Fibroblast of skin of right quadriceps (primary cell): ENCODE measurements around the gene ATG101.

ENCODE experiments used
- DNase-seq: peaks from one replicate; pipeline ENCODE4 v3.0.0-alpha.2; 2013

ATG101 gene

DNA sequence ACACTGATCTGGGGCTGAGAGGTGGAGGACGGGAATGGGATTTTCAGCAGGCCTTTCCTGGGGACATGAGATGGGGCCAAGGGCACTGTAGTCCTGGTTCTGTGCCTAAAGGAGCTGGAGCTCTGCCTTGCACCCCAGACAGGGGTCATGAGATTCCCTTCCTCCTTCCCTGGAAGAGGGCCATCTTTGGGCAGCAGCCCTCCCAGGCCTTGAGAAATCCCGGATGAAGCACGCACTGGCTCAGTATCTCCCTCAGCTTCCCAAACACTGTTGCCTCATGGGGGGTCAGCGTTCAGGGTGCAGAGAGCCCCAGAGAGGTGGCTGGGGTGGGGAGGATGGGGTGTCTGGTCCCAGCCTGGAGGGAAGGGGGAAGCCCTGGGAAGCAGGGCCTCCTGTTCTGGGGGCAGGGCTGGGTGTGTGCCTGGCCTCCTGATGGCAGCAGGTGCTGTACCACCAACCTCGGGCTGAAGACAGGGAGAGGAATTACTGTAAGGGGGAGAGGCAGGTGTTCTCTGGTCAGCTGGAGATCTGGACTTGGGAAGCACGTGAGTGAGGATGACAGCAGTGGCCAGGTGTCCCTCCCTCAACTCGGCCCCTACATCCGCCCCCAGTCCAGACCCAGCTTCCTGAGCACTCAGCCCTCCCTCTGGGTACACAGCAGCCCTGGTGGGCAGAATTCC is 26.9 kb upstream of the ATG101 start:
- no peak for DNase-seq

DNA sequence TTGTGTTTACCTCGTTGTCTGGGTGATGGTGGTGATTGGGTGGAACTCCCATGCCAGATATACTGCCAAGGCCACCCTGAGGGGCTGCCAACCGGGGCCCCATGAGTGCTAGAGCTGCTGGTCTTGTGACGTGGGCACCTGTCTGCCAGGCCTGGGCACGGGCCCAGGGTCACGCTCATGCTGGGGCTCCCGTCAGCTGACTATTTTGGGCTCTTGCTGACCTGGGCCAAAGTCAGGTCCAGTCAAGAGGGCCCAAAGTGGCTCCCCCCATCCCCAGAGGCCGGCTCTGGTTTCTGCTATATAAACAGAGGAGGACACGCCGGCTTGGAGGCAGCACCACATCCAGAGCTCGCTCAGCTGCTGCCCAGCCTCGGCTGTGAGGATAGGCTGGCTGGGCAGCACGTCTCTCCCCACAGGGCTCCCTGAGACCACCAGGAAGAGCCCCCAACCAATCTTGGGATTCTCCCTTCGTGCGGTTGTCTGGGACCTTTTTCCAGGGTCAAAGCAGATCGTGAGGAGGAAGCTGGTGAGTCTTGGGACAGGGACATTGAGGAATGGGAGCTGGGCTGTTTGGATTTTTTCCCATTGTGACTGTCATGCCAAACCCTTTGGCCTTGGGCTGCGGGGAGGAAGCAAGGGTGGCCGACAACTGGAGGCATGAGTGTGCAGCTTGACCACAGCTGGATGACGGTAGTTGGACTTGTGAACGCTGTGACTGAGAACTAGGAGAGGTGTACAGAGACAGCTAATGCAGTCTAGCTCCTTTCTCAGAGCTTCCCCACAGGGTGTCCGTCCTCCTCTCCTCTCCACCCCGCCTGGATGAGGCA is 26.2 kb upstream of the ATG101 start:
- no peak for DNase-seq

DNA sequence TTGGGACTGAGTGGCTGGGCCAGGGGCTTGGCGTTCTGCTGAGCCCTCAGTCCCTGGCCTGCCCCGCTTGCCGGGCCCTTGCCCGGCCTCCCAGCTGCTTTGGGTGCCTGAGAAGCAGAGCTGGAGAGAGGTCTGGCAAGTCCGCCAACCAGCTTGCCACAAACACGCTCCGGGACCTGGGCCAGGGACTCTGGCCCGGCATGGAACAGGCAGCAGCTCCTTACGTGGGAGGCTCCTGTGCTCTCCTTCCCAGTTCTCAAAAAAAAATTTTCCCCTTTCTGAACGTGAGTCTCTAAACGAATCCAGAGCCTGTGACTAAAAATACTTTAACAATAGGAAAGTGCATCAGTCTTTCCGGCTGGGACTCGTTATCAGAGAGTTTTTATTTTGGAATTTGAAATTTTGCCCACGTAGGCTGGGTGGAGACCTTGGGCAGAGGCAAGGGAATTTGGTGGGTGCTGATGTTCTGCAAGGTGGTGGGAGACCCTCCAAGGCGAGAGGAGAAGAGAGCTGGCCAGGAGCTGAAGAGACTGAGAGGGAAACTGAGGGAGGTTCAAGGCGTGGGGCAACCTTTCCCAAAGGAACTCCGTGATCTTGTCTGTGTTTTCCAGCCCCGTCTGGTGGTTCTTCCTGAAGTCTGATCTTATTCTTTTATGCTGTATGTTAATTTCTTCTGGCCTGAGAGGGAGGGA is 25.3 kb upstream of the ATG101 start:
- peak; percentile 71 for DNase-seq

DNA sequence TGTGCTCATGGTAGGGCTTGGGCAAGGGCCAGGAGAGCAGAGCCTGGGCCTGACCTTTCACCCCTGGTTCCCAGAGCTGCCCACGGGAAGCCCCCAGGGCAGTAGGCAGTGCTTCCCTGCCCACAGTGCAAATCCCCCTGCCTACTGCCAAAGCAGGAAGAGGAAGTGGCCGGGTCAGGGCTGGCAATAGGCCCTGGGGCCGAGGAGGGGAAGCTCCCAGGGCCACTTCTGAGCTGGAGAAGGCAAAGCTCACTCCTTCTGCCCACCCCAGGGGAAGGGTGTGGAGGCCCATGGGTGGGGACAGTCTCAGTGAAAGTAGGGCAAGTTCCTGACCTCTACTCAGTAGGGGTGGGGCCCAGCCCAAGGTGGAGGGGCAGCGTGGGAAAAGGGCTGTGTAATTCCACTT is 24.0 kb upstream of the ATG101 start:
- DNase-seq, result no peak

DNA sequence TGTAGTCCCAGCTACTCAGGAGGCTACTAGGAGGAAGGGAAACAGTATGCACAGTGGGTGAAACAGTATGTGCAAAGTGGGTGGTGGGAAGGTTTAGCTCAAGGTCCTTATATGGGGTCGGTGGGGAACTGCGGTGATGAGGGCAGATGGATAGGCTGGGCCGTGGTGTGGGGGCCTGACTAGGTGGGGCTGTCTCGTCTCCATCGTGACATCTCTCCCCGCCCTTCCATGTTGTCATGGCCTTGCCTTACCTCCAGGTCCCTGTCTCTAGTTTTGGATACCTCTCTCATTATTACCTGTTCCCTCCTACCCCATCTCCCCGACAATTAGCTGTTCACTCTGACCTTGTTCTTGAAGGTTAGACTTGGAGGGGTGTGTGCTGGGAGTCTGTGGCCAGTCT is 22.9 kb upstream of the ATG101 start:
- no peak for DNase-seq

DNA sequence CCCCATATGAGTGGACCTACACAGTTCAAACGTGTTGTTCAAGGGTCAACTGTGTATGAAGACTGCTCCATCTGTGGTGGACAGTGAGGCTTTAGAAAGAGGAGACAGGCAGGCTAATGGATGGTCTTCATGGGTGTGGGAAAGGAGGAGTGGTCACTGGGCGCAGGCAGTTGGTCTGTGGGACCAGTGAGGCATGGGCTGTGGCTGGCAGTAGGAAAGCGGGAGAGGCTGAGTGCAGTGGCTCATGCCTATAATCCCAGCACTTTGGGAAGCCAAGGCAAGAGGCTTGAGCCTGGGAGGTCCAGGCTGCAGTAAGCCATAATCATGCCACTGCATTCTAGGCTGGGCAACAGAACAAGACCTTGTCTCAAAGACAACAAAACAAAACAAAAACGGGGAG is 20.5 kb upstream of the ATG101 start:
- no peak for DNase-seq

DNA sequence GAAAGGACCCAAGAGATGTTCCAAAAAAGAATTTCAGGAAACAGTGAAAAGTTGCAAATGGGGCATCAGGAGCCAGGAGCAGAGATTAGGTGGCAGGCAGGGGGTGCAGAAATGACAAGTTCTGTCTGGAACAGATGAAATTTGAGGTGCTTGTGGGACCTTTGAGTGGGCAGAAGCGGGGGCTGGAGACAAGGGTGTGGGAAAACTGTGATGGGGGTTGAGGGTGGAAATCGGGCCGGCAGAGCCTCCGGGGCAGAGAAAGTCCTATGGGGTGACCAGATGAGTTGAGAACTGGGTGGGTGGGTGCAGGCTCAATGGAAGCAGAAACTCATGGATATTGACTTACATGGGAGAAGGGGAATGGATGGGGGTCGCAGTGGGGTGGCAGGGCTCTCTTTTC is 20.1 kb upstream of the ATG101 start:
- DNase-seq, result no peak

DNA sequence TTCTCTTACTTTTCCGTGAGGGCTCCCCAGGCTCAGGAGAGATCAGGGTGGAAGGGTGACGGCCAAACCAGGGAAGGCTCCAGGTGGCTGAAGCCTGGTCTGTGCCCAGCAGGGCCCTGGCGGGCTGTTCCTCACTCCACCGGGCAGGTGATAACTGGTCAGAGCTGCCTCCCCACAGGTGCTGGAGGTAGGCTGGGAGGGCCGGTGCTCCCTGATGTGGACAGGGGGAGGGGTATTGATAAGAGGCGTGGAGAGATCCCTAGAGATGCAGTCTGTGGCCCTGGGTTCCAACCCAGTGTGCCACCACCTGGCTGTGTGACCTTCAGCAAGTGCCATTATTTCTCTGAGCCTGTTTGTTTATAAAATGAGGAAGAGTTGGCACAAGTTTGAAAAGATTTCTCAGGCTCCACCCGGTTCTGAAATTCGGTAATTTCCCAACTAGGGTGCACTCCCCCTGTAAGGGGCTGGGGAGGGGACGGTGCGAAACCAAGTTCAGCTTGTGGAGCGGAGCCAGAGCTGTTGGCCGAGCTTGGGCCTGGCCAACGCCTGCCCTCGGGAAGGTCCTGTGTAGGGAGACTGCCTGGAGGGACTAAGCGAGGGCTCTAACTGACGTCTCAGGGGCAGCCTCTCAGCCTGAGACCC is 19.5 kb upstream of the ATG101 start:
- DNase-seq, result no peak

DNA sequence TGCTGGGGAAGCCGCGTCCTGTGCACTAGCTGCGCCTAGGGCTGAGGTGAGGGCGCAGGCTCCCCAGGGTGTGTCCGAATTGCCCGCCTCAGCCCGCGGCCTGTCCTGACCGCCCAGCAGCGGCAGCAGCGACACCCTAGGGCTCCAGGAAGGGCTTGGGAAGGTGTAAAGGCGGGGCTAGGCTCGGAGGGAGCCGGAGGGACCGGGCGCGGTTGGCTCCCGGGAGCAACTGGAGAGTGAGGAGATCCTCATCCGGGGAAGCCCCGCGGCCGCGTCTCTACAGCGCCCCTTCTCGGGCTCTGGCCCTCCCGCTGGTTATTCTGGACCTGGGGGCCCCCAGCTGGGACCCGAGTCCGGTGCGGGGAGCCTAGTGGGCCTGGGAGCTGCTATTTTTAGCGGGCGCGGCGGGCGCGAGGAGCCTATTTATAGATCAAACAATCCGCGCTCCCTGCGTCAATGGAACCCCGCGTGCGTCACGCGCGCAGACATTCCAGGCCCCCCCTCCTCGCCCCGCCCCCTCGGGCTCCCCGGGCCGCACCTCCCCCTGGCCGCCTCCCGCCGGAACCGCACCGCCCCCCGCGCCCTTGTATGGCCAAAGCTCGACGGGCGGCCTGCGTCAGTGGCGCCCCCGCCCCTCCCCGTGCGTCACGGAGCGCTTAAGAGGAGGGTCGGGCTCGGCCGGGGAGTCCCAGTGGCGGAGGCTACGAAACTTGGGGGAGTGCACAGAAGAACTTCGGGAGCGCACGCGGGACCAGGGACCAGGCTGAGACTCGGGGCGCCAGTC is 18.8 kb upstream of the ATG101 start, which contains the start of gene NR4A1:
Gene NR4A1 (plus strand): TSS at position 685 of the 784 bp plus-strand sequence. CDS start 2,887 bp downstream, outside the sequence.
- DNase-seq, result peak; percentile 95

DNA sequence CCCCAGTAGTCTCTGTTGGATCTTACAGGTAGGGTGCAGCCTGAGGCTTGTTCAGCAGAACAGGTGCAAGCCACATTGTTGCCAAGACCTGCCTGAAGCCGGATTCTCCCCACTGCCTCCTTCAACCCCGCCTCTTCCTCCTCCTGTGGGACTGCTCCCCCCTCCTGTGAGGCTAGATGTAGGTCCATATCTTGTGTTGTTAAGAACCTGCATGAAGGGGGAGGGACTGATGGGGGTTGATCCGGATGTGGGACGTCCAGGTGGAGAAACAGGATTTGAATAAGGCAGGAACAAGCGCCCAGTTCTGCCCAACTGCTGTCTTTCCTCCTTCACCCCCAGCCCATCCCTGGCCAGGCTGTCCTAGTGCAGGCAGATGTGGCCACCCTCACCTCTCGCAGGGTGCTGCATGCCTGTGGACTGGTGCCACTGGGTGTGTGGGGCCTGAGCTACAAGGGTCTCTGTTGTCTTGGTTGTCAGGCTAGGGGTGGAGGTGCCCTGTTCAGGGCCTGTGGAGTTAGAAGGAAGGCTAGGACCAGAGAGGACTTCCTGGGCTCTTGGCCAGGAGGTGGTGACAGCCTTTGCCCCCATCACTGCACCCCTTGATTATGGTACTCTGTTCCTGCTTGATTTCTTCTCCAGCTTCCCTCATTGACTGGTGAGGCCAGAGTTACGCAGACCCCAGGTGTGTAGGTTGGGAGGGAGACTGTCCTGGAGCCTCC is 17.2 kb upstream of the ATG101 start:
- DNase-seq, result no peak

DNA sequence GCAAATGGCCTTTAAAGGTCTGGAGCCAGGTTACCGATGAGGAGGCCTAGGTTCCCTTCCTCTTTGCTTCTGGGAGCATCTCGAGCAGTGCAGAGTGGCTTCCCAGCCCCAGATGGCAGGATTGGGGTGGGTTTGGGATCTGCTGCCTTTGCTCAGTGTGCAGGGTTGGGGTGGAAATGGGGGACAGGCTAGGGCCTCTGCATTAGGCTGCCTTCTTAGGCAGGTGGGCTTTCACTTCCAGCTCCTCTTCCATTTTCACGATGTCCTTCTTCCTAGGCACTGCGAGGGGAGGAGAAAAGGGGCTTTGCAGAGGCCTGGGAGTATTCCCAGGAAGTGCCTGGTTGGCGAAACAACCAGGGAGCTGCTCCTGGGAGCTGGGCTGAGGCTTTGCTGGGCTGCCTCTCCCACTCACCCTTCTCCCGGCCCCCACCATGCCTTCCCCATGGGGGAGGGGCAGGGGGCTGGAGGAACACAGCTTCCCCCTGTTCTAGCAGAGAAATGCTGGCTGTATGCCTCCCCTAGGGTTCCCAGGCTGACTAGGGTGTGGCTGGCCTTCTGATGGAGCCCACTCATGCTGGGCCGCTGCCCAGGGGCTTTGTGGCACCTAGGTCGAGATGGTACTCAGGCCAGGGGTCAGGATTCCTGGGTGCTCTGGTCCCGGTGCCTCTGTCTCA is 16.1 kb upstream of the ATG101 start:
- no peak for DNase-seq

DNA sequence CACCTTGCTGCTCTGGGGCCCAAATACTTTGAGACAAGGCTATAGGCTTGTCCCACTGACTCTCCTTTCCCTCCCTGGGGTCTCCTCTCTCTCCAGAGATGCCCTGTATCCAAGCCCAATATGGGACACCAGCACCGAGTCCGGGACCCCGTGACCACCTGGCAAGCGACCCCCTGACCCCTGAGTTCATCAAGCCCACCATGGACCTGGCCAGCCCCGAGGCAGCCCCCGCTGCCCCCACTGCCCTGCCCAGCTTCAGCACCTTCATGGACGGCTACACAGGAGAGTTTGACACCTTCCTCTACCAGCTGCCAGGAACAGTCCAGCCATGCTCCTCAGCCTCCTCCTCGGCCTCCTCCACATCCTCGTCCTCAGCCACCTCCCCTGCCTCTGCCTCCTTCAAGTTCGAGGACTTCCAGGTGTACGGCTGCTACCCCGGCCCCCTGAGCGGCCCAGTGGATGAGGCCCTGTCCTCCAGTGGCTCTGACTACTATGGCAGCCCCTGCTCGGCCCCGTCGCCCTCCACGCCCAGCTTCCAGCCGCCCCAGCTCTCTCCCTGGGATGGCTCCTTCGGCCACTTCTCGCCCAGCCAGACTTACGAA is 15.4 kb upstream of the ATG101 start:
- DNase-seq, result no peak

DNA sequence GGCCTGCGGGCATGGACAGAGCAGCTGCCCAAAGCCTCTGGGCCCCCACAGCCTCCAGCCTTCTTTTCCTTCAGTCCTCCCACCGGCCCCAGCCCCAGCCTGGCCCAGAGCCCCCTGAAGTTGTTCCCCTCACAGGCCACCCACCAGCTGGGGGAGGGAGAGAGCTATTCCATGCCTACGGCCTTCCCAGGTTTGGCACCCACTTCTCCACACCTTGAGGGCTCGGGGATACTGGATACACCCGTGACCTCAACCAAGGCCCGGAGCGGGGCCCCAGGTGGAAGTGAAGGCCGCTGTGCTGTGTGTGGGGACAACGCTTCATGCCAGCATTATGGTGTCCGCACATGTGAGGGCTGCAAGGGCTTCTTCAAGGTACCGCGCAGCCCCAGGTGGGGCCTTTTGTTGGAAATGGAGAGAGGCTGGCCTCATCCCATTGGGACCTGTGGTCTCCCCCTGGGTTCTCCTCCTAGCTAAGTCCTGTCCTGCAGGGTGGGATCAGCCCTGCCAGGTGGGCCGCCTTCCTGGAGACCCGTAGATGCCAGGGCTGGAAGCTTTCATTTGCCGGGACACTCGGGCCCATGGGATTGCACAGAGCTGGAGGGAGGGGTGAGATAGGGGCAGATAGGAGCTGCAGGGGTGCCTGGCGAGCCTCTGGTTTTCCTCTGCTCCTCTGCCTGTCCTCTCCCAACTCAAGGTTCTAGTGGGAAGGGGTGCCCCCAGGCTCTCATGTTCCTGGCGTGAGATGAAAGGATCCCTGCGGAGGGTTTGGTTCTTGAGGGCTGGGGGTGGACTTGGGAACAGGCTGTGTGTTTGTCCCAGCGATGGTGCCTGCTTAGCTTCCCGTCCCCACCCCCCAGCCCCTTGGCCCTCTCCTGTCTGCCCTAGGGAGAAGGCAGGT is 14.7 kb upstream of the ATG101 start:
- no peak for DNase-seq

DNA sequence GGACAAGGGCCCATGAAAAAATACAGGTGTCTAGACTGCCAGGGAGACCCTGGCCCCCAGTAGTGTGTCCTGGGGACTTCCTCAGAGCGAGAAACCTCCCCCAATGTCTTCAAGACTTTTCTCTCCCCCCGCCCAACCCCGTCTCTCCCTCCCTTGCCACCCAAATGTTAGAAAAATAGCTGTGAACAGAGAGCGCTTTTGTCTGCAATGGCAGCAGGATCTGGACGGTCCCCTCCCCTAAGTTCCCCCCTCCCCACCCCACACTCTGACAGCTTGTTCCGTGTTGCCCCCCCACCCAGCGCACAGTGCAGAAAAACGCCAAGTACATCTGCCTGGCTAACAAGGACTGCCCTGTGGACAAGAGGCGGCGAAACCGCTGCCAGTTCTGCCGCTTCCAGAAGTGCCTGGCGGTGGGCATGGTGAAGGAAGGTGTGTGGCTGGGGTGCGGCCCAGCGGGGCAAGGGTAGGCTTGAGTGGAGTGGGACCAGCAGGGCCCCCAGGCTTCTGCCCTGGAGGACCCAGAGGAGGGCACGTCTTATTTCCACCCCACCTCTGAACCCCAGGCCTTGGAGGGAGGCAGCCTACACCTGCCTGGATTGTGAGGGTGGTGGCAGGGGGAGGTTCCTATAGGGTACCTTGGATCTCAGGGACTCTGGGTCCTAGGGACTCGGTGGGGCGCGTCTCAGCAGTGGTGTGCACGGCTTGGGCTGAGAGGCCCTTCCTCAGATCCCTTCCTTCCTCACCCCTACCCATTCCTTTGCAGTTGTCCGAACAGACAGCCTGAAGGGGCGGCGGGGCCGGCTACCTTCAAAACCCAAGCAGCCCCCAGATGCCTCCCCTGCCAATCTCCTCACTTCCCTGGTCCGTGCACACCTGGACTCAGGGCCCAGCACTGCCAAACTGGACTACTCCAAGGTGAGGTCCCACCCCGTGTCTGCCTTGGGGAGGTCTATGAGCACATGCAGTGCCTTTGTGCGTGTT is 13.8 kb upstream of the ATG101 start:
- no peak for DNase-seq

DNA sequence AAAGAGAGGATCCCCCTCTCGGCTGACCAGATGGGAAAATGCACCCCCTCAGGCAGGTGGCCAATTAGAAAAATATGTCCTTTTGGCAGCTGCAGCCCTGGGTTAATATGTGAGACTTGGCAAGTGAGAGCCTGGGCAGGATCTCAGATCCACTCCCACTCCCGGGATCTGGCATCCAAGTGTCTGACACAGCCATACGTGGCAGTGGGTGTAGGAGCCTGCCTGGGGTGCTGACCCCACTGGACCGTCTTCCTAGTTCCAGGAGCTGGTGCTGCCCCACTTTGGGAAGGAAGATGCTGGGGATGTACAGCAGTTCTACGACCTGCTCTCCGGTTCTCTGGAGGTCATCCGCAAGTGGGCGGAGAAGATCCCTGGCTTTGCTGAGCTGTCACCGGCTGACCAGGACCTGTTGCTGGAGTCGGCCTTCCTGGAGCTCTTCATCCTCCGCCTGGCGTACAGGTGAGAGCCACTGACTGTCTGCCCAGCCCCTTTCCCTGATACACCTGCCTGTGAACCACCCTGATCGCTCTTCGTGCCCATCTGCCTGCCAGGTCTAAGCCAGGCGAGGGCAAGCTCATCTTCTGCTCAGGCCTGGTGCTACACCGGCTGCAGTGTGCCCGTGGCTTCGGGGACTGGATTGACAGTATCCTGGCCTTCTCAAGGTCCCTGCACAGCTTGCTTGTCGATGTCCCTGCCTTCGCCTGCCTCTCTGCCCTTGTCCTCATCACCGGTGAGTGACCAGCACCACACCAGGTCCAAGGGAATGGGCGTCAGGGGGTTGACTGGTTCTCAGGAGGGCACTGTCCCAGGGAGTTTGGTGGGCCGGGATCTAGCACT is 12.8 kb upstream of the ATG101 start:
- no peak for DNase-seq

DNA sequence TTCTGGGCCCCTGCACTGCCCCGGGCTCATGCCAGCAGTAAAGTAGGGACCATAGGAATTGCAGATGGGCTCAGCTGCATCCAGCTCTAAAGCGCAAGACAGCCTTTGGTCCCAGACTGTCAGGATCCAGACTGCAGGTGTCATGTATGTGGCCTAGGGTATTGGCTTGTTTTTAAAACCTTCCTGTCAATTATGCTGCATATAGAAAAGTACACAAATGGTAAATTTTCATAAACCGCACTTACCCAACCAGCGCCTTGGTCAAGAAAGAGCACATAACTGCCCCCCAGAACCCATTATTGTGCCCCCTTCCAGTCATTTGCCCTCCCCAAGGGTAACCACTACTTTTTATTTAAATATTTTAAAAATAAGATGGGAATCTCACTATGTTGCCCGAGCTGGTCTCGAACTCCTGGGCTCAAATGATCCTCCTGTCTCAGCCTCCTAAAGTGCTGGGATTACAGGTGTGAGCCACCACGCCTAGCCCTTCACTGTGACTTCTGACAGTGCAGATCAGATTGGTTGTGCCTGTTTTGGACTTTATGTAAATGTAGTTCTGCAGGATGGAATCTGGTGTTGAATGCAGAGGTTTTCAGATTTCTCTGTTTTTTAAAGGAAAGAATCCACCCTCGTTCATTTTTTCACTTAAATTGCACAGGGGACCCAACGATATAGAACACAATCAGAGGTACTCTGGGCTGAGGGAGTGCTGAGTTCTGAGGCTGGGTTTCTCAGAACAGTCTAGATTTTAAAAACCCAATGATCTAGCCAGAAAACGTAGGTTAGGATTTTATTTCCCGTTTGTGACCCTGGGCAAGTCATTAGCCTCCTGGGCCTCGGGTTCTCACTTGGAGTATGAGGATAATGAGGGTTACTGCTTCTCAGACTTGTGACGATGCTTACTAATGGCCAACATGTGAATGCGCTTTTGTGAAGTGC is 11.9 kb upstream of the ATG101 start:
- no peak for DNase-seq
